GM19395 (cell line): ENCODE data around the gene AQP6.
"Not testable (repeated sequence)": the region's sequence is repeated elsewhere in the genome, so short reads cannot be mapped to it uniquely, and the experiment has no call there.

Experiments
- ATAC-seq: cut with Tn5 transposase; IDR thresholded peaks from one replicate; pipeline ENCODE4 v1.9.1; 2021; ENCODE audit warnings: mild to moderate bottlenecking, moderate library complexity; ENCODE audit not compliant: unreplicated experiment

Gene AQP6

GRCh38 chr12:49987625-49988303 is 15.0 kb downstream of the AQP6 start:
- ATAC-seq: no peak

GRCh38 chr12:49989400-49989799 is 16.7 kb downstream of the AQP6 start:
- ATAC-seq: not testable (repeated sequence)

- no peak for ATAC-seq
These were observed 17.5 kb downstream of the AQP6 start for GRCh38 chr12:49990273-49990672.

DNA sequence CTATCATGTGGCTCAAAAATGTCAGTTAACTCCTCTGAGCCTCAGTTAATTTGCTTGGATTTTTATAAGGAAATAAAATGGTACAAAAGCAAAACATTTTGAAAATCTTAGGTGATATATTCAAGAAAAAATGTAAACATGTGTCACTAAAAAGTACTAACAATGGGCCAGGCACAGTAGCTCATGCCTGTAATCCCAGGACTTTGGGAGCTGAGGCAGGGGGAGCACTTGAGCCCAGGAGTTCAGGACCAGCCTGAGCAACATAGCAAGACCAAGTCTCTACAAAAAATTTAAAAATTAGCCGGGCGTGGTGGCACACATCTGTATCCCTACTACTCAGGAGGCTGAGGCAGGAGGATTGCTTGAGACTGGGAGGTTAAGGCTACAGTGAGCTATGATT is 25.7 kb downstream of the AQP6 start:
- ATAC-seq: no peak

GRCh38 chr12:50003595-50003994 is 30.8 kb downstream of the AQP6 start:
- ATAC-seq: no peak

- ATAC-seq: no peak
These were observed 31.9 kb downstream of the AQP6 start for GRCh38 chr12:50004696-50005095.

DNA sequence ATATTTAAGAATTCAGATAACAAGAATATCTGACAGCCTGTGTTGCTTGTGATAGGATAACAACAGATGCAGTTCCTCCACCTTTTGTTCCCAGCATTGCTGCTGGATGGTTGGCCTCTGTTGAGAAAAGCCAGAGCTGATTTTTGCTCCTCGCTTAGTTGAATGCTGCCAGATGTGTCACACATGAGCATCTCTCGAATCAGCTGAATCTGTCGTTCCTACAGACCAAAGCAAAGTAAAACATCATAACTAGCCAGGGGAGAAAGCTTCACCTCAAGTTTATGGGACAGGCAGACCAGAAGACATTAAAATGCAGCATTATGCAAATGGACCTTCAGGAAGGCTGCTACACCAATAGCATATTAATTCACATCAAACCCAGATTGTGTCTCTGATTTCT is 32.4 kb downstream of the AQP6 start:
- ATAC-seq: no peak

- ATAC-seq: no peak
These were observed 33.5 kb downstream of the AQP6 start for GRCh38 chr12:50006280-50006679.

GRCh38 chr12:50006754-50007442 is 34.2 kb downstream of the AQP6 start:
- ATAC-seq: no peak

DNA sequence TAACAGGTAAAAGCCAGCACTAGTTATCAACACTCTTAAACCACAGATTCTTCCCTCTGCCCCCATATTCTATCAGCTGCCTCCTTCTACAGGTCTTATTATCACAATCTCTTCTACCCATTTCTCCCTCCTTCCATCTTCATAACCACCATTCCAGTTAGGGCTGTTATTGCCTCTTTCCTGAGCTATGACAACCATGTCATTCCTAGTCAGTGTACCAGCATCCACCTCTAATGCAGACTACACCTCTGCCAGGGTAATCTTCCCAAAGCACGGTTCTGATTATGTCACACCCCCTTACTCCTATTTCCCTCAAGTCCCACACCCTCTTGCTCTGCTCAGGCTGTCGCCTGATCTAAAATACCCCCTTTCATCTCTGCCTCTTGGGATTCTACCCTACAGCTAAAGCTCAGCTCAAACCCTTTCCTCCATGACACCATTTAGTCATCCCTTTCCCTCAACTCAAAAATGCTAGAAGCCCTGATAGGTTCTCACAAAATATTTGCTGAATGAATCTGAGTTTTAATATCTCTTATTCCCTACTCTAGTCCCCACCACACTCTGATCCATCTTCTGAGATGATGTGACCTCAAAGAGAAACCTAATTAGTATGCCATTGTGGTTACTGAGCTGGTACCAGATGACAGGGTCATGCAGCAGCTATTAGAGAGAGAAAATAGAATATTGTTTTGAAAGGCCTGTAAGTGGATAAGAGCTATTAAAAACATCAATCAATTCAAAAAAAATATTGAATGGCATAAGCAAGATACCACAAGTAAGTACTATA is 40.8 kb downstream of the AQP6 start:
- no peak for ATAC-seq

GRCh38 chr12:50014342-50014741 is 41.6 kb downstream of the AQP6 start:
- ATAC-seq: no peak

- no peak for ATAC-seq
These were observed 44.0 kb downstream of the AQP6 start for GRCh38 chr12:50016501-50017475.

DNA sequence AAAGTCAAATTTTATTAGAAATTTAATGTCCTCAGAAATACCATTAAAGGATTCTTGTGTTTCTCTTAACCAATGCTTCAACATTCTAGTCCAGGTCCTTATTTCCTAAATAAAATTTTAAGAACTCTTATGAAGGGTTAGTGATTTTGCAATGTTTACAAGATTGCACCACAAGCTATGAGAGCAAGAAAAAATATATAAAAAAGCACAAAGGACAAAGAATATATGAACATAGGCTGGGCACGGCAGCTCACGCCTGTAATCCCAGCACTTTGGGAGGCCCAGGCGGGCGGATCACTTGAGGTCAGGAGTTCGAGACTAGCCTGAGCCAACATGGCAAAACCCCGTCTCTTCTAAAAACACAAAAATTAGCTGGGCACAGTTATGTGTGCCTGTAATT is 44.9 kb downstream of the AQP6 start:
- ATAC-seq: no peak

DNA sequence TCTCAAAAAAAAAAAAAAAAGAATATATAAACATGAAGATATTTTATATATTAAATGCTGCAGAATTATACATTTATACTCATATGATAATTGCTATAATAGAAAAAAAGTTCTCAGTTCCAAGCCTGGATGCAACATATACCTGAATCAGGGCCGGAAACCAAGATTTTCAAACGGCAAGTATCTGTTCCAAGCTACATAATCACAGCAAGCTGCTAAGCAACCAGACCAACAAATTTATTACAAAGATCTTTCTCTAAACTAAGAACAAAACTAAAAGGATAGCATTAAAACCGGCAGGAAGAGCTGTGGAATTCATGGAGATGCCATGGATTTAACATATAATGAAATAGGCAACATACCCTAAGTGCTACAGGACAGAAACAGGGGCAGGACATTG is 45.4 kb downstream of the AQP6 start:
- ATAC-seq: no peak

- ATAC-seq: no peak
These were observed 46.2 kb downstream of the AQP6 start for GRCh38 chr12:50018968-50019367.

- no peak for ATAC-seq
These were observed 46.8 kb downstream of the AQP6 start for GRCh38 chr12:50019524-50019923.

DNA sequence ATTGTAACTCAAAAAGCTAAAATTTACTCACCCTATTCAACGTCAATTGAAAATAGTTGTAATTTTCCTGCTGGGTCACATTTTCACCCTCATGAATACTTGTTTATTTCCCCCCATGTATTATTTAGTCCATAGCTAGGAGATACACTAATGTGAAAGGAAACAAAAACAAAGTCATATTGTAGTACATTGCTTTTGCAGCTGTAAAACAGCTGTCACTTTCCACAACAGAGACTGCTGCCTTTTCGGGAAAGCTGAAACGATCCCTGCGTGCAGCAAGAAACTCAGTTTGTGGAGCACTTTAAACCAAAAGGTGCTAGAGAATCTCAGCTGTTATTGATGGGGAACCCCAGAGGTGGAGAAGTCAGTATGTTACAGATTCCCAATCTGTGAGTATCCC is 48.3 kb downstream of the AQP6 start:
- ATAC-seq: no peak

DNA sequence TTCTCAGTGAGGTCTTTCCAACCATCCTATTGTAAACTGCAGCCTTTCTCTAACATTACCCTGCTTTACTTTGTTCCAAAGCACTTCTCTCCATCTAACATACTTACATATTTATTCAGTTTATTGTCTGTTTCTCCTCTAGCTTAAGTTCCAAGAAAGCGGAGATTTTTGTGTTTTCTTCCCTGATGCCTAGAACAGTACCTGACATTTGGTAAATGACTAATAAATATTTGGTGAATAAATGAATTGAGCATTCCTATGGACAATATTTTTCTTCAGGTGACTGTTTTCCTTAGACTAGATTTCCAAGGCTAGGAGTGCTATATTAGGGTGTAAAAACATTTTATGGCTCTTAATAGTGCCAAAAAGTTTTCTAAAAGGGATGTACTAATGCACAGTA is 50.2 kb downstream of the AQP6 start:
- ATAC-seq: no peak

DNA sequence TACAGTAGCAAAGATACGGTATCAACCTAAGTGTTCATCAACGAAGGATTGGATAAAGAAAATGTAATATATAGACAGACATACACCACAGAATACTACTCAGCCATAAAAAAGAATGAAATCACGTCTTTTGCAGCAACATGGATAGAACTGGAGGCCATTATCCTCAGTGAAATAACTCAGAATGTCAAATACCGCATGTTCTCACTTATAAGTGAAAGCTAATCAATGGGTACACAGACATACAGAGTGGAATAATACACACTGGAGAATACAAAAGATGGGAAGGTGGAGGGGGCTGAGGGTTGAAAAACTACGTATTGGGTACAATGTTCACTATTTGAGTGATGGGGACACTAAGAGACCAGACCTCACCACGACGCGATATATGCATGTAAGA is 51.5 kb downstream of the AQP6 start:
- ATAC-seq: no peak

DNA sequence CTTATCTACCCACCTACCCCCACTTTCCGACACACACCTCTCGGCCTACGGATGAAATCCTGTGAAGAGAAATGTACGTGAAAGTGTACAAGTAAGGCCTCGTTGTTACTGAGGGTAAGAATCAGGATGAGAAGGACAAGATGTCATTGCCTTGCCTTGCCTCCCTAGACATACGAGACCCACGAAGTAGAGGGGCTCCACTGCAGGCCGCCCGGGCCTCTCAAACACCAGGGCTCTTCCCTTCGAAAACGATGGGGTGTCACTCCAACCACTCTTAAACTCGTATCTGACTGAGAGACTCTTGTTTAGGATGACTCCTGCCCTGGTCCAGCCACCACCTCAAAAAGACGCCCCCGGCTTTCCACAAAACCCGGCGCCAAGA is 52.0 kb downstream of the AQP6 start:
- peak; percentile 29 for ATAC-seq
